Measurements from ENCODE around the gene ANKFN1.

The ANKFN1 gene

GRCh38 chr17:56167491-56167890 is 14.2 kb downstream of the ANKFN1 start:
- no peak for DNase-seq (ENCODE audit: low spot score)
- no peak for TF ChIP-seq CTCF (conservative IDR thresholded peaks at IDR 0.05; ENCODE audit: low read depth)
- ChIA-PET CTCF (no interaction called here), POLR2A (ENCODE audit: low non-redundant PET) (no interaction called here)
- no peak overlapping the region for H3K27ac ChIP-seq

- TF ChIP-seq CTCF (conservative IDR thresholded peaks at IDR 0.05; ENCODE audit: low read depth) = no peak
- DNase-seq (ENCODE audit: low spot score) = no peak
- ChIA-PET CTCF (no interaction called here), POLR2A (ENCODE audit: low non-redundant PET) (no interaction called here)
- no peak overlapping the region for H3K27ac ChIP-seq
Observed at GRCh38 chr17:56169621-56170020, 16.3 kb downstream of the ANKFN1 start.

DNA sequence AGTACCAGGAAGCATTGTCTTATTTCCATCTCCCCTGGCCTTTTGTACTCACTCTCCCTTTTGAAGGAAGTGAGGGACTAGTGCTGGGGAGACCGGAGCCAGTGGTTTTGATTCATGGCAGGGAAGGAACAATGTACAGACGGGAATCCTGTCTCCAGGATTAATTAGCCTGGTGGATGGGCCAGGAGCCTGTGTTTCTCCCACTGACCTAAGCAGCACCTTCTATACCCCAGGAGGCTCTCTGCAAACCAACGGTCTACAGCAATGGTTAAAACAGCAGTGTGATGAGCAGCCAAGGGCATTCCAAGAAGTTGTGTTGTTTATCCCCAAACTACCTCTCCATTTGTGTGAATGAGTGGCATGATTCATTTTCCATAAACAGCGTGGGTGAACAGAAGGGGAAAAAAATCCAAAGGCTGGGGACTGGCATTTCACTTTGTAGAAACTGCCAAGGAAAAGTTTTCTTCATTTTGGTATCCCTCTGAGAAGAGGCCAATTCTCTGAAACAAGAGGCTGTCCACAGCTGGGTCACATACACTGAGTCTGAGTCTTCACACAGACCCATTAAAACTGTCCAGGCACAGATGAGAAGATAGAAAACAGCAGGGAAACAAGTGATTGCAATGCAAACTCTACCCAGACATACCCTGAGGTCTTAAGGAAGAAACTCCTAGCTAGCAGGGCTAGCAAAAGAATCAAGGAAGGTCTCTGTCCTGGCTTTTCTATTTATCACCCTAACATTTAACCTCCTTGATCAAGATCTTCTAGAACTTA is 18.1 kb downstream of the ANKFN1 start:
- ChIA-PET POLR2A (ENCODE audit: low non-redundant PET) (no interaction called here), CTCF (no interaction called here)
- H3K27ac ChIP-seq = no peak overlapping the region
- TF ChIP-seq CTCF (conservative IDR thresholded peaks at IDR 0.05; ENCODE audit: low read depth) = no peak
- DNase-seq (ENCODE audit: low spot score) = no peak

DNA sequence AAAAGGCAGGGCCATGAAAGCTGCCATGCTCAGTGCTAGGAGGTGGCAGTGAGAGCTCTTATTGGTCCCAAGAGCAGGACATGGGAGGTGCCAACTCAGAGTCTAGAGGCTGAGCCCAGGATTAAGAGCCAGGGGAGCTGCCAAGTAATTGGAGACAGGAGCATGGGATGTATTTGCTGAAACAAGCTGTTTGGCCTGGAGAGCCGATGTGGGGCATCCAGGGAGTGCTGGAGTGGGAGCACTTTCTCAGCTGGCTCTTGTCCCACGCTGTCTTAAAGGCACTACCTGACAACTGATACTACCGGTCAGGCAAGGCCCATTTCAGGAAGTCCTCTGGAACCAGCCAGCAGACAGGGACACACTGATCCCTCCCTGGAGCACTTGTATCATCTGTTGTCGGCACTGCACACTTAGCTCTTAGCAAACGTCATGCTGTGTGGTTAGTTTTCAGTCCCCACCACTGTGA is 19.3 kb downstream of the ANKFN1 start:
- no peak for DNase-seq (ENCODE audit: low spot score)
- ChIA-PET POLR2A (ENCODE audit: low non-redundant PET) (no interaction called here), CTCF (interaction anchor here (0.6 kb wide), 1 partner anchor 19 kb away, joined by 3 read pairs; no protein-coding TSS in a partner anchor)
- no peak for TF ChIP-seq CTCF (conservative IDR thresholded peaks at IDR 0.05; ENCODE audit: low read depth)
- H3K27ac ChIP-seq = no peak overlapping the region

- ChIA-PET POLR2A (ENCODE audit: low non-redundant PET) (no interaction called here), CTCF (interaction anchor here (0.6 kb wide), 1 partner anchor 19 kb away, joined by 3 read pairs; no protein-coding TSS in a partner anchor)
- no peak for DNase-seq (ENCODE audit: low spot score)
- no peak overlapping the region for H3K27ac ChIP-seq
- no peak for TF ChIP-seq CTCF (conservative IDR thresholded peaks at IDR 0.05; ENCODE audit: low read depth)
Observed at GRCh38 chr17:56173026-56173425, 19.8 kb downstream of the ANKFN1 start.

DNA sequence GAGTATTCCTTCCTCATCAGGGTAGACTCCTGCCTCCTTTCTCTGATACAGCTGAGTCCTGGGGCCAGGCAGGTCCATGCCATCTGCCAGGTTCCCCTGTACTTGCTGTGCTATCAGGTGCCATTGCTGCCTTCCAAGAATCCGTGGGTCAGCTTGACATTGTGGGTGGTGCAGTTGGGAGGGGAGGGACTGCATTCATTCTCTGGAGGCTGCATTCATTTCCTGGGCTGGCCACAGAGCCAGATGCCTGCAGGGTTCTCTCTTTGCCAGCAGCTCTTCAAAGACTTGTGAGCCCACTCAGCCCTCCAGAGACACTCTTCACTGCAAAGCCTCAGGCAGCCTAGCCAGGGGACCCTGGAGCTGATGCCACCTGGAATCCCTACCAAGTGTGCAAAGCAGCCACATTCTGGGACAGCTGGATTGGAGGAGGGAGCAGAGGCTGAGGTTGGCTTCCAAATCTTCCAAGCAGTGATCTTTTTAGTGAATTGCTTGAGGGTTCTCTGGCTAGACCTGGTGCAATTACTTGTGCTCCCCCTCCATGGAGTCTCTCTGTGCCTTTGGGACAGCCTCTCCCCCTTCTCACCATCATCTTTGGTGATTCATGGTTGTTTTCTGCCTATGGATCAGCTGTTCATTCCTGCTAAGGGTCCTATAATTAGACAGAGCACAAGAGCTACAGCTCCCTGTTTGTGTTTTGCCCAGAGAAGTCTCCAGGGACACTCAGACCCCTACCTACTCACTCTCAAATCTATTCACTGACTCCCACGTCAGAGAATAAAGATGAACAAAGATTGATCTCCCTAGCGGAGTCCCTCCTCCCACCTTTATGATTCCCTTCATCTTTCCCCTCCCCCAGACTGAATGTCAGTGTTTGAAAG is 20.9 kb downstream of the ANKFN1 start:
- POLR2A ChIA-PET (ENCODE audit: low non-redundant PET) = no interaction called here
- CTCF ChIA-PET = no interaction called here
- no peak overlapping the region for H3K27ac ChIP-seq
- no peak for TF ChIP-seq CTCF (conservative IDR thresholded peaks at IDR 0.05; ENCODE audit: low read depth)
- no peak for DNase-seq (ENCODE audit: low spot score)

Measured in RWPE1 (cell line).